HG02981 (cell line): ENCODE results near the gene TMEM59.

ENCODE experiments used
- ATAC-seq: cut with Tn5 transposase; IDR thresholded peaks from one replicate; pipeline ENCODE4 v1.9.1; 2021; ENCODE audit warnings: mild to moderate bottlenecking, moderate library complexity; ENCODE audit not compliant: unreplicated experiment

TMEM59 gene

GRCh38 chr1:53986458-53986857 is 66.5 kb downstream of the TMEM59 start:
- no peak for ATAC-seq

- no peak for ATAC-seq
These were observed 68.3 kb downstream of the TMEM59 start for GRCh38 chr1:53984726-53985125.

GRCh38 chr1:53982763-53983104 is 70.3 kb downstream of the TMEM59 start:
- no peak for ATAC-seq

GRCh38 chr1:53982034-53982762 is 70.8 kb downstream of the TMEM59 start:
- no peak for ATAC-seq

DNA sequence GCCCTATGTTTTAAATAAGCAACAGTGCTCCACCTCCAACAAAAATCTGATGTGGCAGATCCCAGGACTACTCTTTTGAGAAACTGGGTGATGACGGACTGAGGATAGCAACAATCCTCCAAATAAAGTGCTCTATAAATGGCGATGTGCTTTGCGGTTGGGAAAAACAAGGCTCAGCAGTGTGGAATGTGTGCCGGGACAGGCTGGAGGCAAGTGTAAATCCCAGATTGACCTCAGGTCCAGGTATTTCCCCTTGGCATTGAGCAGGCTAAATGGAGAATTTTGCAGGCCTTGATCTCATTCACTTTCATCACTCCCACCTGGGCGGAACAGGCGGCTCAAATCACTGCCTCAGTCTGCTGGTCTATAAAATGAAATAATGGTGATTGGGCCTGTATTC is 71.8 kb downstream of the TMEM59 start:
- ATAC-seq = no peak

DNA sequence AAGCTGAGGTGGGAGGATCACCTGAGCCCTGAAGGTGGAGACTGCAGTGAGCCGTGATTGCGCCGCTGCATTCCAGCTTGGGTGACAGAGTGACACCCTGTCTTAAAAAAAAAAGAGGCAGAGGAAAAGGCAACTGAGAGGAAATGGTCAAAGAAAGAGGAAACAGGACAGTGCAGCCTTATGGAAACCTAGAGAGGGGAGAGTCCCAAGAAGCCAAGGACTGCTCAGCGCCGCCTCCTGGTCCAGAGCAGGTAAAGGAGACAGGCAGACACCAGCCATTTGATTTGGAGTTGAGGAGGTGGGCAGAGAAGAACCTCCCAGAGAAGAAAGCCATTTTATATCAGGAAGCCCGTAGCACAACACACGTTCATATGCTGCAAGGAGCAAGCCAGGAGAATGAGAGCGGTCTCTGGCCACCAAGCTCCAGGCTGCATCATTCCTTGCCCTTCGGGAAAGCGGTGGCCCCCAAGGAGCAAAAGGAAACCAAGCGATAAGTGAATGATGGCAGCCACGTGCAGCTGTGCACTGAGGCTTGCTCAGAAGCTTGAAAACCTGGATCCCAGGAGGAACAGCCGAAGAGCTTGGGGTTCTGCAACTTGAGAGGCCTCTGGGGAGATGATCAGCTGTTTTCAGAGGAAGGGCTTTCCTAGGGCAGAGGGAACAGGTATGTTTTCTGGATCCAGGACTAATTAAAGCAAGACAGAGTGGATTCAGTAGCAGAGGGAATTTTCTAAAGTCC is 73.1 kb downstream of the TMEM59 start:
- no peak for ATAC-seq
